HG02840 (cell line): Measurements from ENCODE around the gene SCIN.
A peak's percentile ranks its signal among the peaks of the same experiment; 100 is the strongest.

Source experiments
- ATAC-seq: cut with Tn5 transposase; IDR thresholded peaks from one replicate; pipeline ENCODE4 v1.9.1; 2021; ENCODE audit warnings: mild to moderate bottlenecking, moderate library complexity, moderate number of reproducible peaks; ENCODE audit not compliant: unreplicated experiment, low FRiP score

SCIN gene

DNA sequence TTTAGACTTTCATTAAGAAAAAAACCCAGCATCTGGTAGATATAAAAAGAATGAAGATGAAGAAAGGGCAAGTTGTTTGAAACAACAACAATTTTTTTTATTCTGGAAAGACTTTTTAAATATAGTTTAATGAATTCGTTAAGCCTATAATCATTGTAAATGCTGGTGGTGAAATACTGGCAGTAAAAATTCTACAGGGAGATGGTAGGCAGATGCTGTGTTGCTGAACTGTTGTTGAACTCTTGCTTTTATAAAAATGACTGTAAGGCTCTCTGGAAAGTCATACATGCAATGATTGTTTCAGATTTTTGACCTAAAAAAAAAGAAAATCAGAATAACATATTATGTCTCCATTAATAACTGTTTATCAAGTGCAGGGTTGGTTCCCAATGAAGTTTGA is 39.0 kb downstream of the SCIN start:
- no peak for ATAC-seq

DNA sequence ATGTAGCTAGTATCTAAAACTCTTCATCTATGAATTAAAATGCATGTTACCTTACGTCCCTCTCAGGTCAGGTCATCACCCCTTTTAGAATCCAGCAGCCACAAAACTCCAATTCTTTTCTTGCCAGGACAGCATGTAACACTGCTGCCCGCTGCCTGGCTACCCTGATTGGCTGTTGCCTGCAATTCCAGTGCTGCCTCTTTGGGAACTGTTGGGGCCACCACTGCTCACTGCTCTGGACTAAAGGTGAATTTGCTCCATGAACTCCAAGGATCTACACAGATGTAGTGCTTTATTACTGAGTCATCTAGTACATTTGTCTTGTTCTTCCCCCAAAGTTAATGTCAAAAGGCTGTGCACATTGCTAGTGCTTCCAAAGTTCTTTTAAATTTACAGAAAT is 40.4 kb downstream of the SCIN start:
- no peak for ATAC-seq

DNA sequence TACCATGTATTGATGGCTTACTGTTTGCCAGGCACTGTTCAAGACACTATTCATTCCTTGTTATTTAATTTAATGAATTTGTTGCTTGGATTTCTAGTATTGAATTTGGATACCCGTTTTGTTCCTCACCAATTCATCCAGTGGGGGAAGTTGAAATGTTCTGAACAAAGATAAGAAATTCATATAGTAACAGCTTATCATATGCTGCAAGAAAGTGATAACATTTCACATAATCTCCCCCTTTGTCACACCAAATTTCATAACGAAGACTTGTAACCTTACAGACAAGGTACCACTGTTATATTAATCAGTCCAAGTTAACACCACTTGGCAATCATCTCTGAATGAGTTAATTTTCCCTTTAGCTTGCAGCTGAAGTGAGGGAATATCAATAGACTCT is 42.1 kb downstream of the SCIN start:
- ATAC-seq = no peak

DNA sequence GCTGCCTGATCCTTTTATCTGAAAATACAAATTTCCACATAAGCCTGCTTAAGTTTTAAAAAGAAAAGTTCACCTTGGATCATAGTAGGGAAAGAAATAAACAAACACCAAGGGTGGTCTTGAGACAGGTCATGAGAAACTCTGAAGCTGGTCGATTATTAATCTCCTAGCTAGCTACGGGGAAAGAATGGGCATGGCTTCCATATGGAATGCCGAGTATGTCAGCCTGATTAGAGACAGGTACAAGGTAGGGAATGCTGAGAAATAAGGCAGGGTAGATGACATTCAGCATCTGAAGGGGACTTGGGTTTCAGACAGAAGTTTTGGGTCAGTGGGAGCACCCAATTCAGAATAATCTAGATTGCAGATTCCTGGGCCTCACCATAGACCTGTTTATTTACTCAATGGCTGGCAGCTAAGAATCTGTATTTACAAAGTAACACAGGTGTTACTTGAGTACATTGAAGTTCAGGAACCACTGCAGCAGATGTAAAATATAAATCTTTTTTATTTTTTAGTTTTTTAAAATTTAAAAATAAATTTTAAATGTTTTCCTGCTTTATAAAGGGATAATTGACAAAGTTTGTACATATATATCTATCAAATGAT is 49.0 kb downstream of the SCIN start:
- ATAC-seq = no peak

DNA sequence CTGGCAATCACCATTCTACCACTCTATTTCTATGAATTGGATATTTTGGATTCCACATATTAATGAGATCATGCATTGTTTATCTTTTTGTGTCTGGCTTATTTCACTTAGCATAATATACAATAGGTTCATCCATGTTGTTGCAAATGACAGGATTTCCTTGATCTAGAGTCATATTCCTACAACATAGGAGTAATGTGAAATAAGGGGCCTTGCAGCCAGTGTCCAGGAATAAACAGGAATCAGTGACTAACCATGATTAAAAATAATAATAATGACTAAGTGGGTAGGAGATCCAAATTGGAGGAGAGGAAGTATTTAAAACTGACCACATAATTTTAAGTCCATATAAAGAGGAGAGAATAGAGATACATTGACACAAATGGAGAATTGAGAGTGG is 49.9 kb downstream of the SCIN start:
- ATAC-seq = no peak

DNA sequence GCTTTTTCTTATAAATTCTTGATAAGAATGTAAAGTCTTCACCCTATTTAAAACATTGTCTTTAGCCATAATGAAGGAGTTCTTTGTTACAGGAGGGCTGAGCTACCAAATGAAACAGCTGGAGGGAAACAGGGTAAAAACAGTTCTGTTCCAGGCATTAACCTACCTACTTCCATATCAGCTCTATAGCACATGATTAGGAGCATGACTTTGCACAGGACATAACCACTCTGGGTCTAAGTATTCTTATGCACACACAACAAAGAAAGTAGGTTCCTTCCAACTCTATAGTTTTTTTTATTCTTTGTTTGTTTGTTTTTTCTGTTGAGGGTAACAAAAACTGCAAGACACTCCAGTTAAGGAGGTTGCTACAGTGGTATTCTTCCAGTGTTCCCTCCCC is 52.7 kb downstream of the SCIN start:
- ATAC-seq = no peak

DNA sequence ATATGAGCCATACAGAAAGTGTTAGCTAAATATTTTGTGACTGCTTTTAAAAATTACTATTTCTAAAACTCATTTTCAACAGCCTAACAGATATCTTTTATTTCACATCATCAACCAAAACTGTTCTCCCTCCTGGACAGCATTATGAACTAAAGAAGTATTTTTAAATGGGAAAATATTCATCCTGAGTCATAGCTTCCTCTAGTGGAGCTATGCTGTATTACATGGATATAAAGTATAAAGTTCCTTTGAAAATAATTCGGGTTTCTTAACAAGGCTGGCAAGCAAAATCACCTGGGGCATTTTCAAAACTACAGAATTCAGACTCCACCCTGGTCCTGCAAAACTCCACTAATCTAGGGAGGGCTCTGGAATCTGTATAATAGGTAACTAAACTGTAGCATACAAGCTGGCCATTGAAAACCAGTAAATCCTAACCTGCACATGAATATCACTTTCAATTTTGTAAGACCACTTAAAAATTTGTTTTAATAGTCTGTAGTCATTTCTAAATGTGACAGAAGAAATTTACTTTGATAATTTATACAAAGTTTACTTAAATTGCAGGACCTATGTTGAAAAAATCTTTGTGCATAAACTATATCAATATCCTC is 53.5 kb downstream of the SCIN start:
- no peak for ATAC-seq

DNA sequence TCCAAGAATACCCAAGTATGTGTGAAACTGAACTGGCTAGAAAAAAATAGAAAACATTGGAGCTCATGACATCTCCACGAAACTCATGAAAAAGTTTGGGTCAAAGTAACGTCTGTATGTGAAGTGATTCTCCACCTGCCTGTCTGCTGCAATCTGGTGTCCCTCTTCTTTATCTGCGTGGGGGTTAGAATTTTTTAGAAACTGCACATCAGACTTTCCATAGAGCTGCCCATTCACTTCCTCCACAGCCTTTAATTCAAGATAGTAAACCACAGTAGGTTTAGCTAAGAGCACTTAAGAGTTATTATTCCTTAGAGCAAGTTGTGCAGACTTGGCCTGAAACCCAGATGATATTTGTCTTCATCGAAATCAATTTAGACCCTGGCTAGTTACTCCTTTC is 55.3 kb downstream of the SCIN start:
- no peak for ATAC-seq

DNA sequence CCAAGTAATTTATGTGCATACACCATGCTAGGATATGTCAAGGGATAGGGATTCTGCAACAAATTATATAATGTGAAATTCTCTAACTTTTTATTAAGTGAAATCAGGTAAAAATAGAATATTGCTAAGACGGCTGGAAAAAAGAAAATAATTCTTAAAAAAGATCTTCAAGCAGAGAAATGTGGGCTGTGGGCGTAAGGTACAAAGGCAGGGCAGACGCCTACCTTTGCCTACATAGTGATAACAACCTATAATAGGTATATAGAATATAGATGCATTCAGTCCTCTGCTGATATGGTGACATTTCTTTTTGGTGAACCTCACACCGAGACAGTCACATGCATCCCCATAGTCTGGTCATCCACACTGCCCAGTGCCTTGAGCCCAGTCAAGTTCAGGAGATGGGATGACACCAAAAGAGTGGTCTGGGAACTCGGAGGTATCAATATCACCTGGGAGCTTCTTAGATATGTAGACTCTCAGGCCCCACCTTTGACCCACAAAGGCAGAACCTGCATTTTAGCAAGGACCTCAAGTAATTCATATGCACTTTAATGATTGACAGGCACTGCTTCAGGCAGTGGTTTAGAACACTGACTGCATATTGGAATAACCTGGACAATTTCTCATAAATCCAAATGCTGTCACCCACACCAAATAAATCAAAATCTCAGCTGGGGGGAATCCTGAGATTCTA is 59.4 kb downstream of the SCIN start:
- ATAC-seq = no peak

DNA sequence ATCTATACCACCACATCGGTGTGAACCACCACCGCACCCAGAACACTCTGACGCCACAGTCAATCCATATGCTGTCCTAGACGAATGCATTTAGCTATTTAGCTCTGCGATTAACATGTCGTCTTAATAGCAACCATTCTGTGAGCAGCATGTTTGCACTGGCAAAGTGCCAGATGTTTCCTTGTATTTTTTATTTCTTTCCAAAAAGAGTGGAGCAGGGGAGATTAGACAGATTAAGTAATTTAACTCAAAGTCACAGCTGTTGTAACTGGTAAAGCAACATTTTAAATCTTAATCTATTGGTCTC is 59.9 kb downstream of the SCIN start:
- ATAC-seq = no peak

DNA sequence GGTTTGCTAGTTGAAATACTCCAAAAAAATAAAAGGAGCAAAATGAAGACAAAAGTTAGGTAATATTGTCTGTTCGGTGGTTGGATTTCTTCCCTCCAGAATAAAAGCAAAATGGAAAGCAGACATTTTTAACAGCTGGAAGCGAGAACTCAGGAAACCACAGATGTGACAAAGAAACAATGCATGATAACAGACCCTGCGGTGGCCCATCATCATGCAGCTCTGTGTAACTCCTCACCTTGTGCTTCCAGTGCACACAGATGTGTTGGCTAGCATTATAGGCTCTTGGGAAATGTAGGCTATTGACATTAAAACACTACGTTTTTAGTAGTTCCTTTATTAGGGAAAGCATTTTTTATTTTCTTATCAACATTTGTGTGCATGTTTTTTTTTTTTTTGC is 63.1 kb downstream of the SCIN start:
- ATAC-seq = no peak

DNA sequence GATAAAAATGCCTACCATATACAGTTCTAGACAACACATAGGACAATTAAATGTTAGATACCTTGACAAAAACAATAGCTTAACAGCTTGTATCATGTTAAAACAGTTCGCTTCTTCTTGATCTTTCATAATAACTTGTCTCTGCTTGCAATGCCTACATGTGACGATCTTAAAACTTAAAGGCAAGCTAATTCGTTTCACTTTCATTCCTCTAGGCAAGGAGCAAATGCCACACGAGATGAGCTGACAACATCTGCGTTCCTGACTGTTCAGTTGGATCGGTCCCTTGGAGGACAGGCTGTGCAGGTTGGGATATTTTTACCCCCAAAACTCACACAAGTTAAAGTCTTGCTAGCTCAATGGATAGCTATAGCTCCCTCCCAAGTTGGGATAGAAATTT is 65.3 kb downstream of the SCIN start:
- ATAC-seq = peak; percentile 58

DNA sequence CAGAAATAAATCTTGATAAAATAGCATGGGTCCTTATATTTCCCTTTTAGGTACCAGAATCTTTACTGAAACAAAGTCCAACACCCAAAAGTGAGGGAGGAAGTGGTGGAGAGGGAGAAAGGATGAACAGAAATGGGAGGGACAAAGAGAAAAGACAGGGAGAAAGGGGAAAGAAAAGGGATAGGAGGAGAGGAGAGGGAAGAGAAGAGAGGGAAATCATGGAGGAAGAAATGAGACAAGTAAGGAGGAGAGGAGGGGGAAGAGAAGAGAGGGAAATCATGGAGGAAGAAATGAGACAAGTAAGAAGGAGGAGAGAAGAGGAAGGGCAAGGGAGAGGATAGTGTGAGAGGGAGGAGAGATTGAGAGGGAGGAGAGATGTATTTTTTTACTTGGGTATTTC is 66.8 kb downstream of the SCIN start:
- no peak for ATAC-seq

DNA sequence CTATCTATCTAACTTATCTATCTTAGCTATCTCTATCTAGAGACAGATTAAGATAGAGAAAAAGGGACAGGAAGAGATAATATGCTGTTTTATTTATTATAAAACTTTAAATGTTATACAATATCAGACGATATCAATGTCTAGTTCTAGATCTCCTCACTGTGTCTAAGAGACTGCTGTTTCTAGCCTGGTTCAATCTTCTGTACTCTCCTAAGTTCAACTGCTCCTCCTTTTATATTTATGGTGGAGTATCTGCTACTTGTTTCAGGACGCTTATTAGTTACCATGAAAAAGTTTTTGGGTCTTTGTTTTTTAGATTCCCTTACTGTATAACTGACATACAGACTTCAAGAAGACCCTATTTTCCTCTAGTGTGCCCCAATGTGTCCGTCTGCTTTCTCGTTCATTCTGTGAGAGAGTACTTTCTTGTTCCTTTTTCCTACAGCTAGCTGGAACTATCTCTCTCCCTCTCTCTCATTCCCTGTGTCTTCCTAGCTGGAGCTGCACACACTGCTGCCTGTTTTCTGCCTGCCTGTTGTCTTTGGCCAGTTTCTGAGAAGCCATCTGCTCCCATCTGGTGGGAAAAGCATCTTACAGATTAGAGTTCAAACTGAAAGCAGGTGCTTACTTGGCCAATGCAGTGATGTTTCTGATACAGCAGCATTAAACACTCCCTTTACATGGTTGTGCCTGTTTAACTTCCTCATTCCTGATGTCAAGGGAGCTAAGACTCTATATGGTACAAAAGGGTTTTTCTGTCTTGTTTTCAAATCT is 67.5 kb downstream of the SCIN start:
- peak; percentile 55 for ATAC-seq

DNA sequence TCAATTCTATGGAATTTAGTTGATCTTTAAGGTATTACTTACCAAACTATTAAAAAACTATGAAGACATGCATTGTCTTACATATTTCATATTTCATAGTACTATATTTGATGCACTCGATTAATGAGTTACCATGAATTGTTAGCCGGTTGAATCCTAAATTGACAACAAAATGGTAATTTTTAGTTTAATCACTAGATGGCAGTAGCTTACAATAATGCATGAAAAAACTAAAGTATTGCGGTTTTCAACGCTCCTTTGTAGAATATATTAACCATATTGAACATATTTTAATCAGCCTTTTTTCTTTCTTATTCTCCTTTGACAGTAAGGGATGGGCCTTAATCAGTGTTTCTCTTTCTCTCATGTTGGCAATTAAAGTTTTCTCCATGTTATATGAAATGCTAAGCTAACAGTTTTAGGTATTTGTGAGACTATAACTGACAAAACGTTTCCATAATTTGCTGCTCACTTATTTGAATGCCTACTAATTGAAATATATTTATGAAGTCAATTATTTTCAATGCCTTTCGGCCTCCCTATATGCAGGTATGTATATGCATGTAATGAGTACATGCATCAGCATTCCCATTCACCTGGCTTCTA is 68.4 kb downstream of the SCIN start:
- no peak for ATAC-seq

DNA sequence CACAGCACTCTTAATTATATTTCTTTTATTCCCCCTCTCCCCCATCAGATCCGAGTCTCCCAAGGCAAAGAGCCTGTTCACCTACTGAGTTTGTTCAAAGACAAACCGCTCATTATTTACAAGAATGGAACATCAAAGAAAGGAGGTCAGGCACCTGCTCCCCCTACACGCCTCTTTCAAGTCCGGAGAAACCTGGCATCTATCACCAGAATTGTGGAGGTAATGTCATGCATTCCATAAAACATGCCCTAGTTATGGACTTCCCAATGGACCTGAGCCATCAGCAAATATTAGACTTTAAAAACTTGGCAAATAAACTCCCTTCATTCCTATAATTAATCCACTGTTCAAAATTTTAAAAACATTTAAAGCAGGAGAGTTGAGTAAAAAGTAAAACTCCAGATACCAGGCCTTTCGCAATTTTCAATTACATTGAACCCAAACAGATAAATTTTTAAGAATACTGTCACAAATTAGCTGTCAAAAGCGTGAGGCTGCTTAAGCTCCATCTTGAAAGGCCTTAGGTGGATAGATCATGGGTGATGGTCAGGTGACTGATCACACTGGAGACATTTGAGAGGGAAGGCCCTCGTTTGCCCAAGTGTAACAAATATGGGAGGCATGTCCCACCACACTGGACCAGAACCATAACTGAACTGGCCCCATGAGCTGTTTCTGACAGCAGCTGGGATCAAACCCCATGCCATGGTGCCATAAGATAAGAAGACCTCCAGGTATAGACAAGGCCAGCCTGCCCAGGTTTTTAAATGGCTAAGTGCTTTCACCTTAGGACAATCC is 70.0 kb downstream of the SCIN start:
- ATAC-seq = no peak

DNA sequence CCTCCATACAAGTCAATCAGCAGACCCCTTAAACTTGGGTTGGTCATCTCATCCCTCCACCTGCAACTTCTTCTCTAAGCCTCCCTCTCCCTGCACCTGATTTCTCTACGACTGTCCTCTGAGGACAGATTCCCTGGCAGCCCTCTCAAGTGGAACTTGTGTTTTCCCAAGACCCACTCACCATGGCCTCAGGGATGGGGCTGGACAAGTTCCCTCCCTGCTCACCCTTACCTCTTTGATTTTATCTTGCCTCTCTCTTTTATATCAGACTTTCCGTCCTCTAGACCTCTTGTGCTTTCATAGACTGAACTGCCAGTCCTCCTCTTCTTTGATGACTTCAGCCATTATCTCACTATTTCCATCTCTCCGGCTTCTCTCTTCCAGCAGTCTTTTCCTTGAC is 70.7 kb downstream of the SCIN start:
- ATAC-seq = no peak

DNA sequence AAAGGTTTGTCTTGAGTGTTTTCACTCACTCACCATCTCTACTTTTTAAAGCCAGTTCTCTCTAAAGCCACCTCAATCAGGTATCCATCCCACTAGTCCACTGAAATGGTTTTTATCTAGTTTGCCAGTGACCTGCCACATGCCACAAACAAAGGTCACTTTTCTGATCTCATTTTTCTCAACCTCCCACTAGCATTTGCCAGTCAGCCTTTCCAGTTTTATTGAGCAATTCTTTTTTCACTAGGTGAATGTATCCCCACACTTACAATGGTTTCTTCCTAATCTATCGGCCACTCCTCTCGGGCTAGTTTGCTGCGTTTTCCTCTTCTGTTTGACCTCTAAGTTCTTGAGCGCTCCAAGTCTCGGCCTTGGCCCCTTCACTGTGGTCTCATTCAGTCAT is 72.0 kb downstream of the SCIN start:
- no peak for ATAC-seq

DNA sequence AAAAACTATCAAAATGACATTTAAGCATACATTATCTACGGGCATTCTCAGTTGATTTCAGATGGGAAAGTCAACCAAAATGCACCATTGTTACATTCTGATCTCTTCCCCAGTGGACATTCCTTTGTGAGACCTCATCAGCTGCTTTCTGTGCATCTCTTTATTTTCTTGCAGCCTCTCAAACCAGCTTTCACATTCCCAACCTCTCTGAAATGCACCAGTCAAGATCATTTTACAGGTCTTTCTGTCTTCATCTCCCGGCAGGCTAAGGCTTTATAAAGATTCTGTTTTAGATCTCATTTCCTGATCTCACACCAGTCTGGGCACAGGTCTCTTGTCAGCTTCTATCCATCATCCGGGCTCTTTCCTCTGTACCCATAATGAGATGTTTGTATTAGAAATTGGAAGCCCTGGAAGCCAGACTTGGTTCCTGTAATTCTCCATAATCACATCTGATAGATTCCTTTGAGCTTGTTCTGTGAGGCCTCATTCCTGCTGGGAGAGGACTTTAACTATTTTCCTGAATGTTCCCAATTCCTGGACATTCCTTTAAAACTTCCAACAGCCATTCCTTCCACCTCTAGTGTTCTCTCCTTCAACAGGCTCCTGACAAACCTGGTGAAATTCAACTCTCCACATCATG is 72.6 kb downstream of the SCIN start:
- no peak for ATAC-seq

DNA sequence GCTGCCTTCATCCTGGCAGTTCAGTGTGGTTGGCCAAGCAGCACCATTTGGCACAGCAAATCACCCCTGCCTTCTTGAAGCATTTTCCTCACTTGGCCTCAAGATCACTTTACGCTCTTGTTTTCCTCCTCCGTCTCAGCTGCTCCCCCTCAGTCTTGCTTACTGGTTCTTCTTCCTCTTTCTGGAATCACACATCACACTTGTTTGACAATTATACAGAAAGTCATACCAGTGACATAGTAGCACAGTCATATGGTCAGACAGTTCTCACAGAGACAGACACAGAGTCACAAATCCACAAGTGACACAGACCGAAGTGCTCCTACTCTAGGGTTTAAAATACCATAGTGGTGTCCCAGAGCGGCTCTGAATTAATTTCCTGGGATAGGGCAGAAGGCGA is 73.1 kb downstream of the SCIN start:
- ATAC-seq = no peak
